ENCODE results near the gene NUDT8. TPM values are rescaled to one million over a fixed set of nuclear protein-coding genes. Genes with fewer than 3 reads are reported as not detected.

NUDT8 gene
- total RNA-seq, 1 experiment from 2014 or later: 8.1 TPM

GRCh38 chr11:67617243-67617953, 12.3 kb downstream of the NUDT8 start:
- DNase-seq: no peak
- Histone ChIP-seq H3K27me3 (ENCODE audit: control insufficient read depth, insufficient read depth, low read length) (peaks cover 2% of the 10 kb centered on the region; the same call in 1 of the 2 replicates), H3K36me3 (replicated peaks; ENCODE audit: control insufficient read depth, insufficient read depth, low read length) (no peaks in the 10 kb centered on the region; the same call in 1 of the 2 replicates), H3K4me3 (ENCODE audit: insufficient read depth, low read depth, low read length) (no peak overlapping the region)

DNA sequence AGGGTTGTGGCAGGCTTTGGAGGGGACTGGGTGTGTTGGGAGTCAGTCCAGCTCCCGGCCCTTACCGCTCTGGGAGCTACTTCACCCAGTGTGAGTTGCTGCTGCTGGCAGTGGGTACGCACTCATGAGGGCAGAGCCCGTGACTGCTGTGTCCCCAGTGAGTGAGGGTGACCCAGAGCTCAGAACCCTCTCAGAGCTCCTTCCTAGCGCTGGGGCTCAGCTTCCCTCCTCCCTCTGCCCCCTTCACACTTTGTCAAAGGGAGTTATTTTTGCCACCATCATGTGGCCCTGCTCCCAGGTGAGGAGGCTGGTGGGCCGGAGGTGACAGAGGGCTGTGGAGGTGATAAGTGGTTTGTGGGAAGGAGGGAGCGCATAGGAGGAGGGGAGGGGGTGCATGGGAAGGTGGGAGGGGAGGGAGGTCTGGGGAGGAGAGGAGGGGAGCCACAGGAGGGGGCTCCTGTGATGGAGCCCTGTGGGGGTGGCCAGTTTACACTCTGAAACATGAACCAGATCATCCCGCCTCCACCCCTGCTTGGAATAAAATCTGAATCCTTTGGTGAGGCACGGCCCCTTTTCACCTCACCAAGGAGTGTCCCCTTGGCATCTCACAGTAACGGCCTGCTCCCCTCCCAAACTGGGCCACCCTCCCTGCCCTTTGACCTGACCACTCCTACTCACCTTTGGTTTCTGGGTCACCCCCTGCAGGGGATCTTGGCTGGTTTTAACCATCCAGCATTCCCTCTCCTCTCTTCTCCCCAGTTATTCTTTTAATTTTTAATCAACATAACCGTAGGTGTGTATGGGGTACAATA, 13.1 kb downstream of the NUDT8 start:
- peaks cover 2% of the 10 kb centered on the region; the same call in 1 of the 2 replicates for H3K27me3 ChIP-seq (ENCODE audit: control insufficient read depth, insufficient read depth, low read length)
- DNase-seq: peak; percentile 61
- H3K36me3 ChIP-seq (replicated peaks; ENCODE audit: control insufficient read depth, insufficient read depth, low read length): no peaks in the 10 kb centered on the region; the same call in 1 of the 2 replicates
- no peak overlapping the region for H3K4me3 ChIP-seq (ENCODE audit: insufficient read depth, low read depth, low read length)

GRCh38 chr11:67615728-67616430, 13.9 kb downstream of the NUDT8 start:
- H3K36me3 ChIP-seq (replicated peaks; ENCODE audit: control insufficient read depth, insufficient read depth, low read length): peaks cover 3% of the 10 kb centered on the region
- no peak overlapping the region for H3K4me3 ChIP-seq (ENCODE audit: insufficient read depth, low read depth, low read length)
- no peak for DNase-seq
- peaks cover 2% of the 10 kb centered on the region; the same call in 1 of the 2 replicates for H3K27me3 ChIP-seq (ENCODE audit: control insufficient read depth, insufficient read depth, low read length)

DNA sequence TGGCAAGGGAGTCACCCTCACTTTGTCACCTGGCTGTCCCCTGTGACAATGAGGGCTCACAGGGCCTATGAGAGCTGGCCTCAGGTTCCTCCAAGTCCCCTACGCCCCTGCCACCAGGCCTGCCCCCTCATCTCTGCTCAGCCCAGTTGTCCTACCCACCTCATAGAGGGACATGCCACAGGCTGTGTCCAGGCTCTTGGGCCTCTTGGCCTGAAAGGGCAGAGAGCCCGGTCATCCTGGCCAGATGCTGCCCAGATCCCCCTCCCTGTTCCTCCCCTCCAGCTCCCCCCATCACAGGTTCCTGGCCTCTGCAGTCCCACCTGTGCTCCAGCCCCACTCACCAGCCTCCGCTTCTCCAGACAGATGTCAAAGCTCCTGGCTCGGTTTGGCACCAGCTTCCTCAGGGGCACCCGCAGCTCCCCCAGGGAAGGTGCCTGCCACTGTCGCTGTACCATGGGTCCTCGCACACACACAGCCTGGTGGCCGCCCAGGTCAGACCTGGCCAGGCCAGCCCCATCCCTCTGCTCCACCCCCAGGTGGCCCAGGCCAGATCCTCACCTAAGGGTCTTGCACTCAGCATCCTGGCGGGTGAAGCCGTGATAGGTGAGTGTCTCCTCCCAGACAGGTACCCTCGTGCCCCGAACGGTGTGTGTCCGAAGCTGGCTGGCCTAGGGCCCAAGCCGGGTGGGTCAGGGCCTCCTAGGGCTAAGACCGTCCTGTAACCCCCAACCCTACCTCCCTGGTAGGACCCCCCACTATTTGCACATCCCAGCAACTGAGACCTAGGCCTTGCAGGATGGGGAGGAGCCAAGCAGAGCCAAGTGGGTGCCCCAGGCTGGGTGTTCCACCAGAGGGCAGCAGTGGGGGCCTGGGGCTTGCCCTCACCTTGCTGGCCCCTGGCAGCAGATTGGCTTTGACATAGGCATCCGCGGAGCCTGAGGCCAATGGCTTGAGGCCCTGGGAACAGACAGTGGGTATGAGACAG, 14.7 kb downstream of the NUDT8 start:
- H3K36me3 ChIP-seq (replicated peaks; ENCODE audit: control insufficient read depth, insufficient read depth, low read length): peaks cover 5% of the 10 kb centered on the region
- H3K27me3 ChIP-seq (ENCODE audit: control insufficient read depth, insufficient read depth, low read length): peaks cover 2% of the 10 kb centered on the region; the same call in 1 of the 2 replicates
- H3K4me3 ChIP-seq (ENCODE audit: insufficient read depth, low read depth, low read length): no peak overlapping the region
- DNase-seq: peak; percentile 89

- H3K4me3 ChIP-seq (ENCODE audit: insufficient read depth, low read depth, low read length): peak overlapping the region; percentile 25
- DNase-seq: peak; percentile 91
- H3K36me3 ChIP-seq (replicated peaks; ENCODE audit: control insufficient read depth, insufficient read depth, low read length): peaks cover 10% of the 10 kb centered on the region
- peaks cover 2% of the 10 kb centered on the region; the same call in 1 of the 2 replicates for H3K27me3 ChIP-seq (ENCODE audit: control insufficient read depth, insufficient read depth, low read length)
These were observed 15.6 kb downstream of the NUDT8 start for GRCh38 chr11:67613960-67614715.

DNA sequence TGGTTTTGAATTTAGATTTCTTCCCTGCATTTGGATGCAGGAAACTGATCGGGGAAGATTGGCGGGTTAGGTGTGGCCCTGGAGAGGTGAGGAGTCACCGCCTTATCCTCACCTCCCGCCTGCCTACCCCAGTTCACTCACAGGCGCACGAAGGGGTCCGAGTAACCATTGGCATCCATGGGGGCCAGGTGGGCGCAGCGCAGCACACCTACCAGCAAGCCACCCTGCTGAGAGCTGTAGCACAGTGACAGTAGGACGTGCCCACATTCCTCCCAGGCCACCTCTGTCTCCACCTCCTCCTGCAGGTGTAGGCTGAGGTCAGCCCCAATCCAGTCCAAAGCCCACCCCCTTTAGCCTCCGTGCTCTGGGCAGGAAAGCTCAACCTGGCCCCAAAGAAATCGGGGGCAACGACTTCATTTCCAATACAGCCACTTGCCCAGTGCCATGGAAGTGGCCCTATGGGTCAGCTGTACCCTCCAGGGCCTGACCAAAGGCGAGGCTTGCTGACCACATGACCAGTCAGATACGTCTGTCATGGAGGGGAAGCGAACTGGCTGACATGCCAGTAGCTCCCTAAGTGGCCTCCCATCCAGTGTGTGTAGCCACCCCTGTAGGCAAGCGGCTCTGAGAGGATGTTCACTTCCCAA, 16.3 kb downstream of the NUDT8 start:
- Histone ChIP-seq H3K27me3 (ENCODE audit: control insufficient read depth, insufficient read depth, low read length) (peaks cover 2% of the 10 kb centered on the region; the same call in 1 of the 2 replicates), H3K36me3 (replicated peaks; ENCODE audit: control insufficient read depth, insufficient read depth, low read length) (peaks cover 16% of the 10 kb centered on the region), H3K4me3 (ENCODE audit: insufficient read depth, low read depth, low read length) (no peak overlapping the region)
- no peak for DNase-seq

DNA sequence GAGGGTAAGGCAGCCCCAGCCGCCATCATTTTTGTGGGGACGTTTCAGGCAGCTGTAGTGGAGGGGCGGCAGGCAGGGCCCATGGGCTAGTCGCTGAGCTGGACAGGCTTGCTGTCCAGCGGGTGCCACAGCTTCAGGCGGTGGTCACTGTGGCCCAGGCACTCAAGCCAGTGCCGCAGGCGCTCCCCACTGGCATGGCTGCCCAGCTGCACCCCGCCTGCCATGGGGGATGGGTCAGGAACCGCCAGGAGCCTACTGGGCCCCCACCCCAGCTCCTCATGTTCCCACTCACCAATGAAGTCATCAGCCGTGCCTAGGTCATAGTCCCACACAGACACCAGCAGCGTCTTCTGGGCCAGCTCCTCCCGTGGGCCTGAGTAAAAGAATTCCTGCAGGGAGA, 17.0 kb downstream of the NUDT8 start:
- Histone ChIP-seq H3K4me3 (ENCODE audit: insufficient read depth, low read depth, low read length) (no peak overlapping the region), H3K36me3 (replicated peaks; ENCODE audit: control insufficient read depth, insufficient read depth, low read length) (peaks cover 16% of the 10 kb centered on the region), H3K27me3 (ENCODE audit: control insufficient read depth, insufficient read depth, low read length) (peaks cover 2% of the 10 kb centered on the region; the same call in 1 of the 2 replicates)
- DNase-seq: no peak

DNA sequence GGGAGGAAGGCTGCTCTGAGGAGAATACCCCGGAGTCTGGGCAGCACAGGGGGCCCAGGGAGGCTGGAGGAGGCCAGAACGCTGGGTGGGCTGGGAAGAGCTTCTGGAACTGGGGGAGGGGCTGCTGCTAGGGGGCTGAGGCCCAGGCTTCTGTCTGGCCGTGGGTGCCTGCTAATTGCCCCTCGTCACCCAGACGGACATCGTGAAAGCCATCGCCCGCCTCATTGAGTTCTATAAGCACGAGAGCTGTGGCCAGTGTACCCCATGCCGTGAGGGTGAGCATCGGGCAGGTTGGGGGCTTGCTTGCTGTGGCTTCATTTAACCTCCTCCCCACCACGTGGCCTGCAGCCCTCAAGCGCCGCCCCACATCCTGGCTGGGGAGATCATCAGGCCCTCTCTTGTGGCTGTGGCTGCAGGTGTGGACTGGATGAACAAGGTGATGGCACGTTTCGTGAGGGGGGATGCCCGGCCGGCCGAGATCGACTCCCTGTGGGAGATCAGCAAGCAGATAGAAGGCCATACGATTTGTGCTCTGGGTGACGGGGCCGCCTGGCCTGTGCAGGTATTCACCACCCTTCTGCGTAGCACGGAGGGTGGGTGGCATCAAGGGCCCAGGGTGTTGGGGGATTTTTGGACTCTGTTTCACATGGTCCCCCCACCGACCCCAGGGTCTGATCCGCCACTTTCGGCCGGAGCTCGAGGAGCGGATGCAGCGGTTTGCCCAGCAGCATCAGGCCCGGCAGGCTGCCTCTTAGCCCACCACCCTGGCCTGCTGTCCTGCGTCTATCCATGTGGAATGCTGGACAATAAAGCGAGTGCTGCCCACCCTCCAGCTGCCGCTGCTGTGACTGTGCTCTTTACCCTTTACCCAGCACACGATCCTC, 17.8 kb downstream of the NUDT8 start:
- Histone ChIP-seq H3K36me3 (replicated peaks; ENCODE audit: control insufficient read depth, insufficient read depth, low read length) (peaks cover 16% of the 10 kb centered on the region), H3K27me3 (ENCODE audit: control insufficient read depth, insufficient read depth, low read length) (peaks cover 2% of the 10 kb centered on the region; the same call in 1 of the 2 replicates), H3K4me3 (ENCODE audit: insufficient read depth, low read depth, low read length) (no peak overlapping the region)
- no peak for DNase-seq

DNA sequence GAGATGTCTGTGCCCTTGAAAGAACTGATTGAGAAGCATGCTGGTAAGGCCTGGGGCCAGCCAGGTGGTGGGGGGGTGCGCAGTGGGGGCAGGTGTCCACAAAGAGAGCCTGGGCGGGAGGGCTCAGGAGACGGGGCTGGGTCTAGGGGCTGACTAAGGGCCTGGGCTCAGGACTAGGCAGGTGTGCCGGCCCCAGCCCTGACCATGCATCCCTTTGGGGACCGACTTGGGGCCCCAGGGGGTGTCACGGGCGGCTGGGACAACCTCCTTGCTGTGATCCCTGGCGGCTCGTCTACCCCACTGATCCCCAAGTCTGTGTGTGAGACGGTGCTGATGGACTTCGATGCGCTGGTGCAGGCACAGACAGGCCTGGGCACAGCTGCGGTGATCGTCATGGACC, 18.6 kb downstream of the NUDT8 start:
- H3K36me3 ChIP-seq (replicated peaks; ENCODE audit: control insufficient read depth, insufficient read depth, low read length): peaks cover 16% of the 10 kb centered on the region
- H3K27me3 ChIP-seq (ENCODE audit: control insufficient read depth, insufficient read depth, low read length): no peaks in the 10 kb centered on the region; the same call in 1 of the 2 replicates
- H3K4me3 ChIP-seq (ENCODE audit: insufficient read depth, low read depth, low read length): no peak overlapping the region
- no peak for DNase-seq

GRCh38 chr11:67610302-67610868, 19.4 kb downstream of the NUDT8 start:
- DNase-seq: no peak
- H3K27me3 ChIP-seq (ENCODE audit: control insufficient read depth, insufficient read depth, low read length): peaks cover 1% of the 10 kb centered on the region; the same call in 1 of the 2 replicates
- peaks cover 16% of the 10 kb centered on the region for H3K36me3 ChIP-seq (replicated peaks; ENCODE audit: control insufficient read depth, insufficient read depth, low read length)
- H3K4me3 ChIP-seq (ENCODE audit: insufficient read depth, low read depth, low read length): no peak overlapping the region

DNA sequence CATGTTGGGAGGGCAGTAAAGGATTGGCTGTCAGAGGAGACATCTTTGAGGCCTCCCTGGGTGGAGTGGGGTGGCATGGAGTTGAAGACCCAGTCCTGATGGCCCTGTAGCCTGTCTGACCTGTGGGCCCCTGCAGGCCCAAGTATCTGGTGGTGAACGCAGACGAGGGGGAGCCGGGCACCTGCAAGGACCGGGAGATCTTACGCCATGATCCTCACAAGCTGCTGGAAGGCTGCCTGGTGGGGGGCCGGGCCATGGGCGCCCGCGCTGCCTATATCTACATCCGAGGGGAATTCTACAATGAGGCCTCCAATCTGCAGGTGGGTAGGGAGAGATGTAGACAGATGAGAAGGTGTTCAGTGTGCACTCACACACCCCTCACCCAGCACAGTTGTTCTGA, 20.4 kb downstream of the NUDT8 start:
- DNase-seq: no peak
- H3K4me3 ChIP-seq (ENCODE audit: insufficient read depth, low read depth, low read length): no peak overlapping the region
- peaks cover 16% of the 10 kb centered on the region for H3K36me3 ChIP-seq (replicated peaks; ENCODE audit: control insufficient read depth, insufficient read depth, low read length)
- H3K27me3 ChIP-seq (ENCODE audit: control insufficient read depth, insufficient read depth, low read length): peaks cover 1% of the 10 kb centered on the region; the same call in 1 of the 2 replicates

DNA sequence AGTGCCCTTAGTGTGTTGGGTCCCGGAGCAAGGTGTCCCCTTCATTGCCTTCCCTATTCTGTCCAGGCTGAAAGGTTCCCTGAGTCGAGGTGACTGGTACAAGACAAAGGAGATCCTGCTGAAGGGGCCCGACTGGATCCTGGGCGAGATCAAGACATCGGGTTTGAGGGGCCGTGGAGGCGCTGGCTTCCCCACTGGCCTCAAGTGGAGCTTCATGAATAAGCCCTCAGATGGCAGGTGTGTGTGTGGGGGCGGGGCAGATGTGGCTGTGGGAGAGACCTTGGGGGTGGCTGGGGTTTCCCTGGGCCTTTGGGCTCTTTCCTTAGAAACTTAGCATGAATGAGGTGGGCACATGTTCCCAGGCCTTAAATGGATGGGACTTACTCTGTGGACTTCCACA, 21.3 kb downstream of the NUDT8 start:
- H3K27me3 ChIP-seq (ENCODE audit: control insufficient read depth, insufficient read depth, low read length): peaks cover 1% of the 10 kb centered on the region; the same call in 1 of the 2 replicates
- peaks cover 16% of the 10 kb centered on the region for H3K36me3 ChIP-seq (replicated peaks; ENCODE audit: control insufficient read depth, insufficient read depth, low read length)
- H3K4me3 ChIP-seq (ENCODE audit: insufficient read depth, low read depth, low read length): no peak overlapping the region
- DNase-seq: no peak
